GM12875 (cell line): ENCODE results near the gene GPR89A.
"Not testable (repeated sequence)": the region's sequence is repeated elsewhere in the genome, so short reads cannot be mapped to it uniquely, and the experiment has no call there.

Source experiments
- H3K4me3 ChIP-seq: one replicate; pipeline ENCODE4 v1.5.1; 2011; ENCODE audit warnings: low read depth, low read length, control low read depth
- TF ChIP-seq, protein P1 (sequence below): IDR thresholded peaks from 2 replicates; pipeline ENCODE4 v1.5.1; 2011; ENCODE audit warnings: low read depth, mild to moderate bottlenecking, control low read depth, inconsistent platforms, low read length, moderate library complexity, borderline replicate concordance; ENCODE audit not compliant: insufficient read depth

Gene GPR89A

DNA sequence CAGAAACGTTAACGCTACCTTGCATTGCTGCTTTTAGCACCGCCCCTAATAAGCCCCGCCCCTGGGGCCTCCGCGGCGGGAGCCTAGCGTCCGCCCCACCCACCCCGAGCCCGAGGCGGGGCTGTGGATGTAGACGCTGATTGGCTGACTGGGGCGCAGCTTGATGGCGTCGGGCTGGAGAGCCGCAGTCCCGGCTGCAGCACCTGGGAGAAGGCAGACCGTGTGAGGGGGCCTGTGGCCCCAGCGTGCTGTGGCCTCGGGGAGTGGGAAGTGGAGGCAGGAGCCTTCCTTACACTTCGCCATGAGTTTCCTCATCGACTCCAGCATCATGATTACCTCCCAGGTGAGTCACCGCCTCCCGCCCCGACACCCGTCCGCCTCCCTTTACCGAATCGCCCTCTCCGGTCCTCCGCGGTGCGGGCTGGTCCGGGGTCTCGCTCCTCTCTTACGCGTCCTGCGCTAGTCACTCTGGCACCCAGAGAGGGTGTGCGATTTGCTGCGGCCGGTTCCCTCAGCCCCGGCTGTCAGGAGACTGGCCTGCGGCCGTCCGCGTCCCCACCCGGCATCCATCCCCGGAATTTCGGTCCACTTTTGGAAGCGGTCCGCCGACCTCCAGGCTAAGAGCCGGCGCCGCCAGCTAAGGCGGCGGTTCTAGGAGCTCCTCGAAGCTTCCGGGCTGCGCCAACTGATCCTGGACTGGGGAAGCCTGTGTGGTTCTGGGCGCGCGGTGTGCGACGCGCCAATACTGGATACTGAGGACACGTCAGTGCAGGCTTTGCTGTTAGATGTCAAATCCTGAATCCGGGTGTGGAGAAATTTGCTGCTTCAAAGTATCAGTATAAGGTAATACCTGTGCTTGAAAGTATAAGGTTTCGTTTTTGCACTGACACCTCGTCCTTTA is at the start of gene GPR89A:
Gene GPR89A (plus strand): TSS at position 156 of the 901 bp plus-strand sequence. CDS start 146 bp downstream, at position 302.
- peak within 1 kb of the TSS; percentile 74 for H3K4me3 ChIP-seq

DNA sequence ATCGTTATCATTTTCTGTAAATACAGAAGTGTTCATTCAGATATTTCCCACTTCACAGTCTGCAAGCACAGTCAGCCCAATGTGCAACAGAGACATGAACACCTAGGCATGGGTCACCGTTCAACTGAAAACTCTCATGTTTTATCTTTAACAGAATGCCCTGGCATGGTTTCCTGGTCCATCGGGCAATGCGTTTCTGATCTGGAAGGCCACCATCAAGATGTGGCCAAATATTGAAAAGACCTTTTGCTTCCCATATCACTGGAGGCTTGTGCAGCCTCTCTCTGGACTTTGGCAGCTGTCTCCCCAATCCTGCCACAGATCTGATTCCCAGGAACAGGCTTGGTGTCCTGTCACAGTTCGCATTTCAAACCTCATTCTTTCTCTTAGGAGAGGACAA is 21.0 kb upstream of the GPR89A start:
- not testable (repeated sequence) for H3K4me3 ChIP-seq

DNA sequence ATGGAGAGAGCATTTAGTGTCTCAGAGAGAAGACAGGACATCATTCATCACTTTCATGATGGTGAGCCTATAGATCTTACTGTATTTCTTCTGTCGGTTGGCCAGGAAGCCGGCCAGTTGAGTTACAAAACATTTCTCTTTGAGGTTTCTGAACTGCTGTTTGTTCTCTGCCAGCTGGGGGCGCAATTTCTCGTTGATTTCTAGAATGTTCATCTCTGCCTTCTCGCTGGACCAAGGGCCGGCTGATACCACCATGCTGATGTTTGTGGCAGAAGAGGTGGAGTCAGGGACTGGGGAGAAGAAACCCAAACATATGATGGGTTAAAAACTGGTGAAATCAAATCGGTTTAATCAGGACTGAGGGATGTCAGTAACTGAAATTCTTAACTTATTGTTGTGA is 17.0 kb upstream of the GPR89A start:
- H3K4me3 ChIP-seq: not testable (repeated sequence)

DNA sequence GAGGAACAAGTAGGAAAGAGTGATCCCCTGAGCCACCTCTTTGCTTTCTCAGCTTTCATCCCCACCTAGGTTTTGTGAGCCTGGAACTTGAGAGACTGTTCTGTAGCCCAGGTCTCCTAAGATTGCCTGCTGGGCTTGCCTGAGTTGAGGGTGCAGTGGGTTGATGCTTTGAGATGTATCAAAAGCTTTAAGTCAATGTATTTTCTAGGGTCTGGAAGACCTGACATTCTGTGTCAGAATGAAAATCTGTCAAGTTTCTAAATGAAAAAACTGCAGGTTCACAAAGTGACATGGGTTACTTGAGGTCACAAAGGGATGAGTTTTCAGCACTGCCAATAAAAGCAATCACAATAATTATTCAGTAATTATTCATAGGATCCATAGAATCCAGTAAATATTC is 15.4 kb upstream of the GPR89A start:
- H3K4me3 ChIP-seq: not testable (repeated sequence)

DNA sequence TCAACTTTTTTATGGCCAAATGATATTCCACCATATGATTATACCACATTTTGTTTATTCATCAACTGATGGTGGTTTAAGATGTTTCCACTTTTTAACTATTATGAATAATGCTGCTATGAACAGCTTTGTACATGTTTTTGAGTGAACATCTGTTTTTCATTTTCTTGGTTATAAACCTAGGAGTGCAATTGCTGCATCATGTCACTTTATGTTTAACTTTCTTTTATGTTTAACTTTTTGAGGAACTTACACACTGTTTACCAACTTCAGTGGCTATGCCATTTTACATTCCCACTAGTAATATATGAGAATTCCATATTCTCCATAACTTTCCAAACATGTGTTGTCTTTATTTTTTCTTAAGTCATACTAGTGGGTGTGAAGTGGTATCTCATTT is 12.4 kb upstream of the GPR89A start:
- H3K4me3 ChIP-seq: not testable (repeated sequence)

DNA sequence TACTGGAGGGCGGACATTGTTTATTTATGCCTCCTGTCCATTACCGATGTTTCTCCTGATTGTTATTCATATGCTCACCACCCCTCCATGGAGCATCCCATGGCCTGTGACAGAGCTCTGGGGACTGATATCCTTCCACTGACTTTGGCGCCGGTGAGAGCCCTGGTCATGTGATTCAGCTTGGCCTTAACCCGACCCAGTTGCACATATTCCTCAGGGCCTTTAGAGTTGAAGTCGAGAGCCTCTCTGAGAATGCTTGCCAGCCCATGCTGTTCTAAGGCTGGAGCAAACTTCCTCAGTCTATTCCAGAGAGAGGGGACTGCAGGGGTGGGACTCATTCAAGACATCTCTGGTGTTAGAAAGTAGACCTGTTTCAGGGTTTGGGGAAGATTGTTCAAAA is 11.6 kb upstream of the GPR89A start:
- not testable (repeated sequence) for H3K4me3 ChIP-seq

DNA sequence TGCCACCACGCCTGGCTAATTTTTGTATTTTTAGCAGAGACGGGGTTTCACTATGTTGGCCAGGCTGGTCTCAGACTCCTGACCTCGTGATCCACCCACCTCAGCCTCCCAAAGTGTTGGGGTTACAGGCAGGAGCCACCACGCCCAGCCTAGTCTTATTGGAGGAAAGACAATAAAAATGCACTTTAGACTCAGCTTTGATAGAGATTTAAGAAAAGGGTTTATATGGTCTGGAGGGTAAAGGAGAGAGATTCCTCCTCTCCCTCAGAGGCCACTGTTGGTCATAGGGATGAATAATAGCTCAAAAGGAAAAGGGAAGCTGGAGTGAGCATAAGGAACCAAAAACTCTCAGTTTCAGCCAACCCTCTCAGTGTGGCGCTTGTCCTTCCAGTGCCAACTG is 8.4 kb upstream of the GPR89A start:
- H3K4me3 ChIP-seq: not testable (repeated sequence)

DNA sequence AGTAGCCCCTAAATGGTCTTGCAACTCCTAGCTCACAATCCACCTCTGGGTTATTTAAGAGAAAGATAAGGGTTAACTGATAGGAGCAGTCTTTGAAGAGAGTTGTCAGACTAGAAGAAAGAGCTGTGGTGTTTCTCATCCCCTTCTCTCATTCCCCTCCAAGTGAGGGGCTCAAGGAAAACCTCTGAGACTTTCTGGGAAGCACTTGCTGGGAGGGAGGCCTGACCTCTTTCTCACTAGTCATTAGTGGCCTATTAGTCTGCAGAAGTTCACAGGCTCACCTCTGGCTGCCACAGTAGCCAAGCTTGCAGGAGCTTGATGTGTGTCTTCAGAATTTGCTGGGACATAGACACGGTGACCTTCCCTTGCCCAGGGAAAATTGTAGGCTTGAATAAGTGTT is 6.2 kb upstream of the GPR89A start:
- TF ChIP-seq, protein P1, sequence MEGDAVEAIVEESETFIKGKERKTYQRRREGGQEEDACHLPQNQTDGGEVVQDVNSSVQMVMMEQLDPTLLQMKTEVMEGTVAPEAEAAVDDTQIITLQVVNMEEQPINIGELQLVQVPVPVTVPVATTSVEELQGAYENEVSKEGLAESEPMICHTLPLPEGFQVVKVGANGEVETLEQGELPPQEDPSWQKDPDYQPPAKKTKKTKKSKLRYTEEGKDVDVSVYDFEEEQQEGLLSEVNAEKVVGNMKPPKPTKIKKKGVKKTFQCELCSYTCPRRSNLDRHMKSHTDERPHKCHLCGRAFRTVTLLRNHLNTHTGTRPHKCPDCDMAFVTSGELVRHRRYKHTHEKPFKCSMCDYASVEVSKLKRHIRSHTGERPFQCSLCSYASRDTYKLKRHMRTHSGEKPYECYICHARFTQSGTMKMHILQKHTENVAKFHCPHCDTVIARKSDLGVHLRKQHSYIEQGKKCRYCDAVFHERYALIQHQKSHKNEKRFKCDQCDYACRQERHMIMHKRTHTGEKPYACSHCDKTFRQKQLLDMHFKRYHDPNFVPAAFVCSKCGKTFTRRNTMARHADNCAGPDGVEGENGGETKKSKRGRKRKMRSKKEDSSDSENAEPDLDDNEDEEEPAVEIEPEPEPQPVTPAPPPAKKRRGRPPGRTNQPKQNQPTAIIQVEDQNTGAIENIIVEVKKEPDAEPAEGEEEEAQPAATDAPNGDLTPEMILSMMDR: no peak

DNA sequence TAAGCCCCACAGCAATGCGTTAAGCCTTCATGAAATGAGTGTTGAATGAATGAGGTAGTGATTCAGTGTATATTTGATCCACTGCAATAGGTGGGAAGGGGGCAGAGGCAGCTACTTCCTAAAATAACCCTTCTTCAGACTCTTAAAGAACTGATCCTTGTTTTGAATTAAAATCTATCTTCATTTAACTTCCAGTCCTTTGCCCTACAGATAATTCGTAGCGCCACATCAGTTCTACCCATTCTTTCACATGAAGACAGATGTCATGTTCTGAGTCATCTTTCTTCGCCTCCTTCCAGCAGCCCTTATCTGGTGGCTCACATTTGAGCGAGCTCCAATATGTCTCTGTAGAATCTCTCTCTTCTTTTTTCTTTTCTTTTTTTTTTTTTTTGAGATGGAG is 948 bp upstream of the GPR89A start:
- H3K4me3 ChIP-seq: not testable (repeated sequence)

More for the DNA sequence above, 6.2 kb upstream of the GPR89A start:
- no peak overlapping the region for H3K4me3 ChIP-seq

DNA sequence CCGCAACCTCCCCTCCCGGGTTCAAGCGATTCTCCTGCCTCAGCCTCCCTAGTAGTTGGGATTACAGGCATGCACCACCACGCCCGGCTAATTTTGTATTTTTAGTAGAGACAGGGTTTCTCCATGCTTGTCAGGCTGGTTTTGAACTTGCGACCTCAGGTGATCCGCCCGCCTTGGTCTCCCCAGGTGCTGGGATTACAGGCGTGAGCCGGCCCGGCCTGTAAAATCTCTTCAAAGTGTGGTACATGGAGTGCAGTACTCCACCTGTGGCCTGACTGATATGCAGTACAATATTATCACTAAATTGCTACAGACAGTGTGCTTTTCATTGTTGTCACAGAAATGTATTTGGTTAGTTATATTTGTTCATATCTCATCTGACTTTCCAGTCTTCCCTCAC is 499 bp upstream of the GPR89A start:
- not testable (repeated sequence) for H3K4me3 ChIP-seq

DNA sequence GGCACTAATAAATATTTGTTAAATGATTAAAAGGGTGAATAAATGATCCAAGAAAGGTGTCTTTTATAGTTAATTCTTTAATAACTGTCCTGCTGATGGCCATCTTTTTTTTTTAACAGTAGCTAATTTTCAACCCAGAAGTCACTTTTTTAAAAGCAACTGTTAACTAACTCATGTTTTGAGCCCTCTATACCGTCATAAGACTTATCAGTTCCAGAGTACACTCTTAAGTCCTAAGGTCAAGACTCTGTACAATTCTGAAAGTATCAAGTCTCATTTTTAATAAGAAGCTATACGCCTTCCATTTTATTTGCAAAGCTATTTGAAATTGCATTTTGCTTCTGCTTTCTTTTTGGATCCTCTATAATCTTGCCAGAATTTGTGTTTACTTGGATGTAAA is 3.0 kb downstream of the GPR89A start:
- not testable (repeated sequence) for H3K4me3 ChIP-seq

DNA sequence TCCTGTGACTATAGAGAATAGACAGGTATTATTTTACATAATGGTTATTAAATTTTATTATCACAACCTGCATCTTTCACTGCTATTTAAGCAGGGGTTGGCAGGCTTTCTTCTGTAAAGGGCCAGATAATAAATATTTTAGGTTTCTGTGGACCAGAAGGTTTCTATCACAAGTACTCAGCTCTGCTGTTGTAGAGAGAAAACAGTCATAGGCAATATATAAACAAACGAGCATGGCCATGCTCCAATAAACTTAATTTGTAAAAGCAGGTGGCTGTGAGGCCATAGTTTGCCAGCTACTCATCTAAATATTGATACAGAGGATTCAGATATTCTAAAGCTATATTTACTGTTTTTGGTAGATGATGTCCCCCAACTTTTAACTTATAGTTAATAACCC is 12.3 kb downstream of the GPR89A start:
- not testable (repeated sequence) for H3K4me3 ChIP-seq

DNA sequence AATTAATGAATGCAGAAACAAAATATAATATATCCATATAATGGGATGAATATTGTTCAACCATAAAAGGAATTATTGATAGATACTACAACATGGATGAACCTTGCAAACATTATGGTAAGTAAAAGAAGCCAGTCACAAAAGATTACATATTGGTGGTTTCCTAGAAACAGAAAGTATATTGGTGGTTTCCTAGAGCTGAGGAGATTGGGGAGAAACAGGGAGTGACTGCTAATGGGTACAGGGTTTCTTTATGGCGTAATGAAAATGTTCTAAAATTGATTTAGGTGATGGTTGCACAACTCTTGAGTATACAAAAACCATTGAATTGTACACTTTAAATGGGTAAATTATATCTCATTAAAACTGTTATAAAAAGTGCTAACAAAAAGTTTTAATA is 14.4 kb downstream of the GPR89A start:
- not testable (repeated sequence) for H3K4me3 ChIP-seq

DNA sequence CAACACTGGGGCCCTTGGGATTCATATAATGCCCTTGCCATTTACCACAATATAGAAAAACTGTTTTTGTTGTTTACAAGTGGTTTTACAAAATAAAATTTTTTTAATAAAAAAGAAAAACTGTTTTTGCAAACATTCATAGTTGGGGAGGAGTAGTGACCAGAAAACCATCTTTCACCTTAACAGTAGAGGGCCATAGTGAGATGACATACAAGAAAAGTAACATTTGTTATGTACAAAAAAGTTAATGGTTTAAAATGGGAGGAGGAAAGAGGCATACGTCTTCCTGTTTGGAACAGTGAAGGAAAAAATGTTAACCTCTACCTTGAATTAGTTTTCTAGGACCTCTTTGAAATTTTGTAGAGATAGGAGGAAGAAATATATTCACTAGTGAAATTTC is 28.4 kb downstream of the GPR89A start:
- not testable (repeated sequence) for H3K4me3 ChIP-seq

DNA sequence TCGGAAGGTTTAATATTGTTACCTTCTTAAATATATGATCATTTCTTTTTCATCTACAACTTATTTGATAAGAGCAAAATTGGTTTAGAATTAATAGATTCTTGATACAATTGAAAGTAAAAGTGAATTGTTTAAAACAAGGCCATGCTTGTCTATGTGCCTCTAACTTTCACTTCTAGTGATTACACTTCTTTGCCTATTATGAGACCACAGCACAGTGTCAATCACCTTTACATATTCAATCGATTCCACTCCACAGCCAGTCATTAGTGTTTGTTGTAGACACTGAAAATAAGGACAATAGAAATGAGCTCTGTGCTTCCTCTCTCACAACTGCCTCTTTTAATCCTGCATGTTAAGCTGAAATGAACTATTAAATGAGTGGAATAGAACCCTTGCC is 34.1 kb downstream of the GPR89A start:
- H3K4me3 ChIP-seq: not testable (repeated sequence)

DNA sequence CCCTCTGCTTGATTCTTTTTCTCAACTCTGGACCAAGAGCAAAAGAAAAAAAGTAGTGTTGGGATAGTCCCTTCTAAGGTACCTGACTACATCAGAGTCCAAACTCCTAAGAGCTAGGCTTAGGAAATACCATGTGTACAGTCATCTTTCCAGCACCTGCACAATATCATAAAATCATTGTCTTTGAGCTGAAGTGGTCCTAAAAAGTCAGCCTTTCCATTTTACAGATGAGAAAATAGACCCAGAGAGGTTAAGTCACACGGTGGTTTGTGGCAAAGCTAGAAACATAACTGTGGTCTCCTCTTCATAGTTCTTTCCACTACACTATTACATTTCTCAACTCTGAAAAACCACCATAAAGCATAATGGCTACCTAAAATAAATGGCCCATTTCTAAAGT is 36.2 kb downstream of the GPR89A start:
- H3K4me3 ChIP-seq: not testable (repeated sequence)

DNA sequence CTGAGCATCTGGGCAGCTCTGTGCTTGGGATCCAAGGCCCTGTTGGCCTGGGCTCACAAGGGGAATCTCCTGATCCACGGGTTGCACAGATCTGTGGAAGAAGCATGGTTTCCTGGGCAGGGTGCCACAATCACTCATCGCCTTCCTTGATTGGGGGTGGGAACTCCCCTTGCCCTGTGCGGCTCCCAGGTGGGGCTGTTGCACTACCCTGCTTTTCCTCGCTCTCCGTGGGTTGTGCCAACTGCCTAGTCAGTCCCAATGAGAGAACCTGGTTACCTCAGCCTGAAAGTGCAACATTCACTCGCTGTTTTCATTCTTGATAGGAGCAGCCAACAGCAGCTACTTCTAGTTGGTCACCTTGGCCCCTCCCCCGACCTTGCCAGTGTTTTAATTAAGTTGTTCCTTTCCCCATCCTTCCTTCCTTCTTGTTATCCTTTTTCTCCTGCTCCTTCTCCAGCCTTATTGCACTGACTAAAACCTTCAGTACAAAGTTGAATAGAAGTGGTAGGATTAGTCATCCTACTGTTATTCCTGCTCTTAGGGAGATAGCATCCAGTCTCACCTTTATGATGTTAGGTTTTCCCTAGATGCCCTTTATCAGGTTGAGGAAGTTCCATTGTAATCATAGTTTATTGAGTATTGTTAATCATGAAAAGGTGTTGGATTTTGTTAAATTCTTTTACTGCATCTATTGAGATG is 48.6 kb downstream of the GPR89A start:
- H3K4me3 ChIP-seq: not testable (repeated sequence)

DNA sequence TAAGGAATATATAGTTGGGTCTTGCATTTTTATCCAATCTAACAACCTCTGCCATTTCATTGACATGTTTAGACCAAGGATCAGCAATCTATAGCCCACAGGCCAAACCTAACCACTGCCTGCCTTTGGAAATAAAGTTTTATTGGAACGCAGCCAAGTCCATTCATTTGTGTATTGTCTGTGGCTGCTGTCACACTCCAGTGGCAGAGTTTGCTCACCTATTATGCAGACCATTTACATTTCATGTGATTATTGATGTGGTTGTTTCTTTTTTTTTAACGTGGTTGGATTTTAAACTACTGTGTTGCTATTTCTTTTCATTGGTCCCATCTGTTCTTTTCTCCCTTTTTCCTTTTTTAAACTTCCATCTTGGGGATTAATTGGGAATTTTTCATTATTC is 54.7 kb downstream of the GPR89A start:
- not testable (repeated sequence) for H3K4me3 ChIP-seq

DNA sequence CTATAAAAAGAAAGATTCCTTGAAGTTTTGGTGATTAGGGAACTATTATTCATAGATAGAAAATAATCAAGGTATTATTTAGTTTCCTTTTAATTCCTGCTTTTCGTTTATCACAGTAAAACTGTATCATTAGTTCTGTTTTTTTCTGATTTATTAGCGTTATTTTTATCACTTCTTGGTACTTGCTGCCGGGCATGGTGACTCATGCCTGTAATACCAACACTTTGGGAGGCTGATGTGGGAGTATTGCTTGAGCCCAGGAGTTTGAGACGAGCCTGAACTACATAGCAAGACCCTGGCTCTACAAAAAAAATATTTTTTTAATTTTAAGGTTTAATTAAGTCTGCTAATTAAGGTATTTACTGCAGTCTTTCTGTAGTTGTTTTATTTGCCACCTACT is 57.2 kb downstream of the GPR89A start:
- H3K4me3 ChIP-seq: not testable (repeated sequence)
